Stimulated activated CD8-positive, alpha-beta memory T cell treated with anti-CD3 and anti-CD28 coated beads, Interleukin-12 subunit alpha, Interleukin-12 subunit beta, amount 100 ng/mL, for 4 hours (primary cell): ENCODE results near the gene BCAS2.
"Not testable (repeated sequence)": the region's sequence is repeated elsewhere in the genome, so short reads cannot be mapped to it uniquely, and the experiment has no call there.

ENCODE experiments used
- DNase-seq: peaks from one replicate; pipeline ENCODE4 v3.0.0-alpha.2; 2020; ENCODE audit warnings: low read depth

Gene BCAS2

DNA sequence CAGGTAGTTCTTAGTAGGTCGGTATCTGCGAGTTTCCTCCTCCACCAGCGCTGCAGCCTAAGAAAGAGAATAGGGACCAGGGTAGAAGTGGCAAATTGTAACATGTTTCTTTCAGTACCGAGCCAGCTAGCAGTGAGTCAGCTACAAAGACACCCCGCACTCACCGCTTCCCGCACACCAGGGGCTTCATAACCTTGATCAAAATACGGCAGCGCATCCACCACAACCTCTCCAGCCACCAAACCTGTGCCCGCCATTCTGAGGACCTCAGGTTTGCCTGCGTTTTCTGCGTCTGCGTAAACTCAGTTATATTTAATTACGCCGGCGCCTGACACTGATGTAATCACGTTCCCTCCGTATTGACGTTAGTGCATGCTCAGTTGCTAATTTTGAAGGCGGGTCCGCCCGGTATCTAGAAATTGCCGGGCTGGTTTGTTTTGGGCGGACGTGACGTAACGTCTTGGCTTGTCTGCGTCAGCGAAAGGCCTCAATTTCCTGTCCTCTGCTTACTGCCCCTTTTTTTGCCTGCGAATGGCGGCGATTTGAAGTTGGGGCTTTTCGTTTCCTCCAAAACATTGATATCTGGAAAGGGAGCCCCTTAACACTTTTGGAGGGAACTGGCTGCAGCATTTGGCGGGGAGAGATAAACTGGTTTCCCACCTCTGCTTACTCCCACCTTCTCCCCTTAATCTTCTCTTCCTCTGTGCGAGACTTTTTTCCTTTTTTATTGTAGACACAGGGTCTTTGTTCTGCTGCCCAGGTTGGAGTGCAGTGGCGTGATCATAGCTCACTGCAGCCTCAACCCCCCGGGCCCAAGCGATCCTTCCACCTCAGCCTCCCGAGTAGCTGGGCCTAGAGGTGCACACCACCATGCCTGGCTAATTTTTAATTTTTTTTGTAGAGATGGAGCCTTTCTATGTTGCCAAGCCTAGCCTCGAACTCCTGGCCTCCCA, at the start of gene BCAS2:
Gene BCAS2, minus strand, starts transcription at position 281 of the 953 bp plus-strand sequence. Its CDS starts 24 bp downstream, at position 257.
- peak; percentile 86 for DNase-seq

DNA sequence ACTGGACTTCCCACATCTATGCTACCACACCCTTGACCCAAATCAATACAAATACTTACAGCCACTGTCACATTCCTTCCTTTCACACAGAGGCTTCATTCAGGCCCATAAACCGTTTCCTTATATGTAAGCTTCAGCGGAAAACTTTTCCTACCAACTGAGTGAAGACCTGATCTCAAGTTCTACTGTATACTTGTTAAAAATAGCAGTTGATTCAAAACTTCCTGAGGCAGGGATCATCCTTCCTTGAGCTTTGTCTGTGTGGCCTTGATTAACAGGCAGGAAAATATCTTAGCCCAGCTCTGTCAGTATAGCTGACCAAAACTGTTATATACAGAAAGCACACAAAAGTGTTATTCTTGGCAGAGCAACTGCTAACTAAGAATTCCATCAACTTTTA, 45.7 kb upstream of the BCAS2 start:
- no peak for DNase-seq

- no peak for DNase-seq
Measured at GRCh38 chr1:114623364-114623763, 41.9 kb upstream of the BCAS2 start.

- DNase-seq, result no peak
Measured at GRCh38 chr1:114620419-114620818, 39.0 kb upstream of the BCAS2 start.

- DNase-seq, result no peak
Measured at GRCh38 chr1:114618606-114619005, 37.2 kb upstream of the BCAS2 start.

- no peak for DNase-seq
Measured at GRCh38 chr1:114610546-114611245, 29.3 kb upstream of the BCAS2 start.

DNA sequence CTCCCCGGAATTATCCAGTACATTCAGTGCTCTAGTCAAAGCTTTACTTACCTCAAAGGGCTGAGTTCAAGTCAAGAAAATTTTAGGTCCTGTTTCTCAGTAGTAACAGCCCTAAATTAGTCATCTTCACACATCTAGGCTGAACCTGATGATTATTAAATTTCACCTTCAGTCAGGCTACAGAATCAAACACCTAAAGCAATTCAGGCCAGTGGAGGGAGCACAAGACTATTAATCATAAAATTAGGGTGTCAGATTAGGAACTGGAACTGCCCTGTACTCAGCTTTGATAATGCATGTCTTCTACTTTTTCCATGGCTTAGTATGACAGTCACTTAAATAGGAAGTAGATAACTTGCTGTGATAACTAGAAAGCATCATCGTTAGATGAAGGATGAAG, 28.4 kb upstream of the BCAS2 start:
- no peak for DNase-seq

- no peak for DNase-seq
Measured at GRCh38 chr1:114609026-114609425, 27.6 kb upstream of the BCAS2 start.

GRCh38 chr1:114607223-114607622, 25.8 kb upstream of the BCAS2 start:
- no peak for DNase-seq

- no peak for DNase-seq
Measured at GRCh38 chr1:114597949-114598348, 16.5 kb upstream of the BCAS2 start.

- DNase-seq, result no peak
Measured at GRCh38 chr1:114595602-114596001, 14.2 kb upstream of the BCAS2 start.

DNA sequence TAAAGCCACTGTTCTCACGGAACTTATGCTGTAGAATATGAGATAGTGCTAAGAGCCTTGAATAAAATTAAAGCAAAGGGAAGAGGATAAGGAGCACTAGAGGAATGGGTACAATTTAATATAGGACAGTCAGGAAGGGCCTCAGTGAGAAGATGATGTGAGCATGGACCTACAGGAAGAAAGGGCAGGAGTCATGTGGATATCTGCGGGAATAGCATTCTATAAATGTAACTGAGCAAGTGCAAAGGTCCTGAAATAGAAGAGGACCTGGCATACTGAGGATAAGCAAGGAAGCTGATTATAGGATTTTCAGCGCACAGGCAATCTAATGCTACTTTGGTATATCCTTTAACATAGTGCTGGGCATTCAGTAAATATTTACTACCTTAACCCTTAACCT, 12.6 kb upstream of the BCAS2 start:
- no peak for DNase-seq

- DNase-seq, result no peak
Measured at GRCh38 chr1:114589122-114589521, 7.7 kb upstream of the BCAS2 start.

- no peak for DNase-seq
Measured at GRCh38 chr1:114588196-114588689, 6.8 kb upstream of the BCAS2 start.

- no peak for DNase-seq
Measured at GRCh38 chr1:114587203-114587991, 6.0 kb upstream of the BCAS2 start.

GRCh38 chr1:114586513-114587047, 5.2 kb upstream of the BCAS2 start:
- no peak for DNase-seq

DNA sequence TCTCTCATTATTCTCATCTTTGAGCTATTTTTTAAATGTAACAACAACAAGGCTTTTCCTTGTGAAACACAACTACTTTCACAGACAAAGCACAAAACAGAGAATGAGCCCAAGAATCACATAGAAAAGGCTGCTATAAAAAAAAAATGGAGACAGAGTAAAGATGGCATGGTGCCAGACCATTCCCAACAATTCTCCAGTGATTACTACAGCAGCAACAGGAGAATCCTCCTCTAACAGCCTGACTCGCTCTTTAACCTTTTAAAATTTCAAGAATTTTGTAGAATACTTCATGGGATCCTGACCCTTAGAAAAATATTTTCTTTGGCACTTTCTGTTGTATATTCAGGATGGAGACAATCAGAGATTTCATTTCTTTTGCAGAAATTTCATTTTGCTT, 3.8 kb upstream of the BCAS2 start:
- no peak for DNase-seq

DNA sequence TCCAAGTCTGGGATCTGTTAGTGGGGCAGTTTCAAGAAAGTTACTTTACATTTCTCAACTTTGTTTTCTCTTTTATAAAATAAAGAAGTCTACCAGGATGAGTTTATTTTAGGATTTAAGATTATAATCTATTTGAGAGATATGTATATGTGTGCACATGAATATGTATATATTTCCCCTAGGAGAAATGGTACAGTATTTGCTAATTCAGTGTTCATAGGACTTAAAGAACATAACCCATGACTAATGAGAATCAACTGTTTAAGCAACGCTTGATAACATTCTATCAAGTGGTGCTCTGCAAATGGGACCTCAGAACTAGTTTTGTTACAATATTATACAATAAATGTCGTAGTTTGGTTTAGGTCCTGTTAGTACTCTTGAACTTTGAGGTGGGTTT, 7.0 kb downstream of the BCAS2 start:
- no peak for DNase-seq

DNA sequence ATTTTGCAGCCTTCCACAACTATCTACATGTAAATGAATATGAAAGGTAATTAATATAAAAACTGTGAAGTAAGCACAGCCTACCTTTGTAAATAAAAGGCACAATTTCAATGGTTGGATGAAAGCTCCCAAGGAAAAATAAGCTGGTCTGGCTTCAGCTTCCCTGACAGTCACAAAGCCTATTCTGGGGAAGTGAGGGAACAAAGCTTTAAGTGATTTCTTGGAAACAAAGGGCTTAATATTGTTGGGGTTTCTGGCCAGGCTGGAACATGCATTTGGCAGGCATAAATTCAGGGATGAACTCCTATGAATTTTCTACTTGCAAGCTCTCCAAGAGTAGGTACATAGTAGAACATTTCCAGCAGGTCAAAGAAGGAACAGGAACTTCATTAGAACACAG, 17.3 kb downstream of the BCAS2 start:
- DNase-seq, result no peak

- DNase-seq, result not testable (repeated sequence)
Measured at GRCh38 chr1:114562978-114563510, 18.4 kb downstream of the BCAS2 start.

GRCh38 chr1:114561333-114561732, 20.1 kb downstream of the BCAS2 start:
- DNase-seq, result no peak

DNA sequence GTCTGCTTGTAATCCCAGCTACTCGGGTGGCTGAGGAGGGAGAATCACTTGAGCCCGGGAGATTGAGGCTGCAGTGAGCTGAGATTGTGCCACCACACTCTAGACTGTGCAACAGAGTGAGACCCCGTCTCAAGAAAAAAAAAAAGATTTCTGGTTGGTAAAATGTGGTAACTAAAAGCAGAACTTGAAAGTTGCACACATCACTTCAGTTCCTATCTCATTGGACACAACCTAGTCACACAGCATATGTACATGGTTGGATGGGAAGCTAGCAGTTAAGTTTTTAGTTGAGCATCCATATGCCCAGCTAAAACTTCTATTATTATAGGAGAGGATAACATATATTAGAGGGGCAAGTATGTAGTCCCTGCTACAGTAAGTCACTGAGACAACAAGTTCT, 22.1 kb downstream of the BCAS2 start:
- no peak for DNase-seq
